ENCODE measurements around the gene ADAMTS14.

DNA sequence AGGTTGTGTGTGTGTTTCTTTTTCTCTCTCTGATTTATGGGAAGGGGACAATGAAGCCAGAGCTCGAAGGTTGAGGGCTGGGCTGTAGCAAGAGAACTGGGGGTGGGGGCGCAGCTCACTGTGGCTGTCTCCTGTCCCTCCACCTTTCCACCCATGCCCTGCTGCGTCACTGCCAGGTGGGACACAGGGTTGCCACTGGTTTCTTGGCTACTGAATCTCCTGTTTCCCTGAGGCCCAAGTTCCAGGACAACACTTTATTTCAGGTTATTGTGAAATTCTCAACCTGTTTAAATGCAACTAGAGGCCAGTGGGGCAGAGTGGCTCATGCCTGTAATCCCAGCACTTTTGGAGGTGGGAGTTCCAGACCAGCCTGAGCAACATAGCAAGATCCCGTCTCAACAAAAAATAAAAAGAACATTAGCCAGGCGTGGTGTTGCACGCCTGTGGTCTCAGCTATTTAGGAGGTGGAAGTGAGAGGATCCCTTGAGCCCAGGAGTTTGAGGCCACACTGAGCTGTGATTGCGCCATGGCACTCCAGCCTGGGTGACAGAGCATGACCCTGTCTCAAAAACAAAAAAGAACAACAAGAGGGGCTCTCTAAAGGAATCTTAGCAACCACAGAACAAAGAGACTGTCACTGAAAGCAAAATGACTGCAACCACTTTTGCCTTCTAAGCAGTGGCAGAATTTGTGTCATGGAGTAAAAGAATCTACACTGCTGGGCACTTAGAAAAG lies 90.3 kb downstream of the ADAMTS14 start:
- TF ChIP-seq, protein P1, sequence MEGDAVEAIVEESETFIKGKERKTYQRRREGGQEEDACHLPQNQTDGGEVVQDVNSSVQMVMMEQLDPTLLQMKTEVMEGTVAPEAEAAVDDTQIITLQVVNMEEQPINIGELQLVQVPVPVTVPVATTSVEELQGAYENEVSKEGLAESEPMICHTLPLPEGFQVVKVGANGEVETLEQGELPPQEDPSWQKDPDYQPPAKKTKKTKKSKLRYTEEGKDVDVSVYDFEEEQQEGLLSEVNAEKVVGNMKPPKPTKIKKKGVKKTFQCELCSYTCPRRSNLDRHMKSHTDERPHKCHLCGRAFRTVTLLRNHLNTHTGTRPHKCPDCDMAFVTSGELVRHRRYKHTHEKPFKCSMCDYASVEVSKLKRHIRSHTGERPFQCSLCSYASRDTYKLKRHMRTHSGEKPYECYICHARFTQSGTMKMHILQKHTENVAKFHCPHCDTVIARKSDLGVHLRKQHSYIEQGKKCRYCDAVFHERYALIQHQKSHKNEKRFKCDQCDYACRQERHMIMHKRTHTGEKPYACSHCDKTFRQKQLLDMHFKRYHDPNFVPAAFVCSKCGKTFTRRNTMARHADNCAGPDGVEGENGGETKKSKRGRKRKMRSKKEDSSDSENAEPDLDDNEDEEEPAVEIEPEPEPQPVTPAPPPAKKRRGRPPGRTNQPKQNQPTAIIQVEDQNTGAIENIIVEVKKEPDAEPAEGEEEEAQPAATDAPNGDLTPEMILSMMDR (IDR thresholded peaks at IDR 0.05), result no peak
- TF ChIP-seq ETV6 (CRISPR knock-in tag; IDR thresholded peaks at IDR 0.05), result no peak
- TF ChIP-seq, protein P2, sequence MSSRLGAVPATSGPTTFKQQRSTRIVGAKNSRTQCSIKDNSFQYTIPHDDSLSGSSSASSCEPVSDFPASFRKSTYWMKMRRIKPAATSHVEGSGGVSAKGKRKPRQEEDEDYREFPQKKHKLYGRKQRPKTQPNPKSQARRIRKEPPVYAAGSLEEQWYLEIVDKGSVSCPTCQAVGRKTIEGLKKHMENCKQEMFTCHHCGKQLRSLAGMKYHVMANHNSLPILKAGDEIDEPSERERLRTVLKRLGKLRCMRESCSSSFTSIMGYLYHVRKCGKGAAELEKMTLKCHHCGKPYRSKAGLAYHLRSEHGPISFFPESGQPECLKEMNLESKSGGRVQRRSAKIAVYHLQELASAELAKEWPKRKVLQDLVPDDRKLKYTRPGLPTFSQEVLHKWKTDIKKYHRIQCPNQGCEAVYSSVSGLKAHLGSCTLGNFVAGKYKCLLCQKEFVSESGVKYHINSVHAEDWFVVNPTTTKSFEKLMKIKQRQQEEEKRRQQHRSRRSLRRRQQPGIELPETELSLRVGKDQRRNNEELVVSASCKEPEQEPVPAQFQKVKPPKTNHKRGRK (CRISPR knock-in tag; IDR thresholded peaks at IDR 0.05; ENCODE audit: borderline replicate concordance), result no peak
- TF ChIP-seq TEAD4 (CRISPR knock-in tag; IDR thresholded peaks at IDR 0.05), result no peak
- no peak for TF ChIP-seq JUN (CRISPR knock-in tag; IDR thresholded peaks at IDR 0.05)

Data from WTC11 (cell line).